AG09309 (cell line): ENCODE results near the gene NOD2.

ENCODE experiments used
- DNase-seq: peaks from one replicate; pipeline ENCODE4 v3.0.0-alpha.2; 2010; ENCODE audit warnings: low read depth
- H3K4me3 ChIP-seq: 2 replicates; pipeline ENCODE4 v1.5.1; 2011; ENCODE audit warnings: mild to moderate bottlenecking, low read depth, low read length, moderate library complexity; ENCODE audit not compliant: control insufficient read depth
- CTCF ChIP-seq: IDR thresholded peaks from 2 replicates; pipeline ENCODE4 v1.5.1; 2011; ENCODE audit warnings: mild to moderate bottlenecking, low read depth, low read length, inconsistent platforms; ENCODE audit not compliant: insufficient read depth, control insufficient read depth; ENCODE audit errors: missing control alignments

NOD2 gene

GRCh38 chr16:50683689-50684374, 9.6 kb upstream of the NOD2 start:
- TF ChIP-seq CTCF = no peak
- H3K4me3 ChIP-seq = no peak overlapping the region
- DNase-seq = no peak

GRCh38 chr16:50684823-50685461, 8.5 kb upstream of the NOD2 start:
- TF ChIP-seq CTCF = no peak
- H3K4me3 ChIP-seq = no peak overlapping the region
- DNase-seq = no peak

- TF ChIP-seq CTCF = no peak
- no peak overlapping the region for H3K4me3 ChIP-seq
- DNase-seq = no peak
Observed at GRCh38 chr16:50685462-50686063, 7.8 kb upstream of the NOD2 start.

- H3K4me3 ChIP-seq = no peak overlapping the region
- no peak for TF ChIP-seq CTCF
- DNase-seq = no peak
Observed at GRCh38 chr16:50688083-50688482, 5.3 kb upstream of the NOD2 start.

GRCh38 chr16:50688867-50689266, 4.5 kb upstream of the NOD2 start:
- DNase-seq = no peak
- no peak for TF ChIP-seq CTCF
- no peak overlapping the region for H3K4me3 ChIP-seq

- no peak for TF ChIP-seq CTCF
- no peak overlapping the region for H3K4me3 ChIP-seq
- no peak for DNase-seq
Observed at GRCh38 chr16:50690177-50690576, 3.2 kb upstream of the NOD2 start.
